Fibroblast of villous mesenchyme (primary cell): Measurements from ENCODE around the gene SERPIND1. TPM values are rescaled to one million over a fixed set of nuclear protein-coding genes. Genes with fewer than 3 reads are reported as not detected.

Experiments used
- DNase-seq: peaks from one replicate; pipeline ENCODE4 v3.0.0-alpha.2; 2010; ENCODE audit warnings: low read depth
- H3K4me3 ChIP-seq: 2 replicates; pipeline ENCODE4 v1.5.1; 2011; ENCODE audit warnings: low read depth, mild to moderate bottlenecking, low read length
- CTCF ChIP-seq: IDR thresholded peaks from 2 replicates; pipeline ENCODE4 v1.5.1; 2012; ENCODE audit warnings: low read depth, mild to moderate bottlenecking, low read length; ENCODE audit not compliant: insufficient read depth
- total RNA-seq: library from RNA; depleted of rRNA; stranded (reverse); fragments of >200 nt; gene quantifications from 2 replicates; pipeline ENCODE4 v1.2.3, GENCODE V29; 2012

Gene SERPIND1
- total RNA-seq, 1 donor = under 0.01 TPM

GRCh38 chr22:20777420-20778177 lies 3.7 kb downstream of the SERPIND1 start:
- no peak for TF ChIP-seq CTCF
- no peak overlapping the region for H3K4me3 ChIP-seq
- DNase-seq = peak; percentile 96

GRCh38 chr22:20779014-20779817 lies 5.3 kb downstream of the SERPIND1 start:
- TF ChIP-seq CTCF = no peak
- peak; percentile 57 for DNase-seq
- no peak overlapping the region for H3K4me3 ChIP-seq

GRCh38 chr22:20779818-20780158 lies 5.9 kb downstream of the SERPIND1 start:
- peak; percentile 86 for DNase-seq
- TF ChIP-seq CTCF = no peak
- H3K4me3 ChIP-seq = no peak overlapping the region

- peak; percentile 39 for DNase-seq
- H3K4me3 ChIP-seq = no peak overlapping the region
- TF ChIP-seq CTCF = no peak
Observed at GRCh38 chr22:20781272-20781990, 7.5 kb downstream of the SERPIND1 start.

GRCh38 chr22:20782083-20782482 lies 8.2 kb downstream of the SERPIND1 start:
- H3K4me3 ChIP-seq = no peak overlapping the region
- TF ChIP-seq CTCF = no peak
- no peak for DNase-seq

- DNase-seq = no peak
- no peak for TF ChIP-seq CTCF
- no peak overlapping the region for H3K4me3 ChIP-seq
Observed at GRCh38 chr22:20782596-20783299, 8.8 kb downstream of the SERPIND1 start.
